Hepatocyte (in vitro differentiated cells): ENCODE data around the gene EHMT2.

Source experiments
- EZH2 ChIP-seq: fragments of 200-600 bp; sonication (generic); IDR thresholded peaks from 2 replicates; pipeline ENCODE4 v1.6.1; 2016; ENCODE audit warnings: antibody characterized with exemption, mild to moderate bottlenecking, borderline replicate concordance
- EZH2phosphoT487 ChIP-seq: fragments of 200-600 bp; sonication (generic); IDR thresholded peaks from one replicate; pipeline ENCODE4 v1.6.1; 2018; ENCODE audit warnings: antibody characterized with exemption, mild to moderate bottlenecking, low read depth, moderate library complexity; ENCODE audit not compliant: unreplicated experiment, severe bottlenecking
- TF ChIP-seq, protein P1 (sequence below): fragments of 200-600 bp; sonication (generic); IDR thresholded peaks from 2 replicates; pipeline ENCODE4 v1.5.1; 2016; ENCODE audit warnings: antibody characterized with exemption, mild to moderate bottlenecking; ENCODE audit not compliant: poor library complexity

DNA sequence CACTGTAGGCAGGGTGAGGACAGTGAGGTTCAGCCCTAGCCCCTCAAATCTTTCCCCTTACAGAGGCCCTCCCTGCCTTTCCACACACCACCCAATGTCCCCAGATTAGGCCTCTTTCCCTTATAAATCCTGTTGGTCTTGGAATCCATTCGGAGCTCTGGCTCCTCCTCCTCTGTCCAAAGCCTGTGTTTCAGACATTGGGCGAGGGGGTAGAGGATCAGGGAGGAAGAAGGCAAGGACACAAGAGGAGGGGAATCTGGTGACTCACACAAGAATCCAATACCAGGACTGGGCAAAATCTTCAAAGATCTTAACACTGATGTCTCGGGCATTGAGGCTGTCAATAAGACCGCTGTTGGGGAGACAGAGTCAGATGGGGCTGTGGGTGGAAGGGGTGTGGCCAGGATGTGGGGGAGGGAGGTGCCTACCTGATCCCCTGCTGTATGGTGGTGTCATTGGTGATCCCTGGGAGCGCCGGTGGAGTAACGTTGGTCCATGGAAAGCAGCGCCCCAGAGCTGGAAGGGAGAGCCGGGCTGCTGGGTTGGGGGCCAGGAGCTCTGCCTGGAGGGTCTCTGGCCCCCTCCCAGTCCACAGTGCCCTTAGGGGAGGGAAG, 26.3 kb downstream of the EHMT2 start:
- TF ChIP-seq, protein P1, sequence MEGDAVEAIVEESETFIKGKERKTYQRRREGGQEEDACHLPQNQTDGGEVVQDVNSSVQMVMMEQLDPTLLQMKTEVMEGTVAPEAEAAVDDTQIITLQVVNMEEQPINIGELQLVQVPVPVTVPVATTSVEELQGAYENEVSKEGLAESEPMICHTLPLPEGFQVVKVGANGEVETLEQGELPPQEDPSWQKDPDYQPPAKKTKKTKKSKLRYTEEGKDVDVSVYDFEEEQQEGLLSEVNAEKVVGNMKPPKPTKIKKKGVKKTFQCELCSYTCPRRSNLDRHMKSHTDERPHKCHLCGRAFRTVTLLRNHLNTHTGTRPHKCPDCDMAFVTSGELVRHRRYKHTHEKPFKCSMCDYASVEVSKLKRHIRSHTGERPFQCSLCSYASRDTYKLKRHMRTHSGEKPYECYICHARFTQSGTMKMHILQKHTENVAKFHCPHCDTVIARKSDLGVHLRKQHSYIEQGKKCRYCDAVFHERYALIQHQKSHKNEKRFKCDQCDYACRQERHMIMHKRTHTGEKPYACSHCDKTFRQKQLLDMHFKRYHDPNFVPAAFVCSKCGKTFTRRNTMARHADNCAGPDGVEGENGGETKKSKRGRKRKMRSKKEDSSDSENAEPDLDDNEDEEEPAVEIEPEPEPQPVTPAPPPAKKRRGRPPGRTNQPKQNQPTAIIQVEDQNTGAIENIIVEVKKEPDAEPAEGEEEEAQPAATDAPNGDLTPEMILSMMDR: no peak
- no peak for TF ChIP-seq EZH2
- TF ChIP-seq EZH2phosphoT487: no peak
